Ishikawa (cell line): Measurements from ENCODE around the gene EIF4B.

ENCODE experiments used
- MAX ChIP-seq: IDR thresholded peaks from 2 replicates; pipeline ENCODE4 v1.6.1; 2012
- YY1 ChIP-seq: IDR thresholded peaks from 2 replicates; pipeline ENCODE4 v1.6.1; 2012; ENCODE audit warnings: low read depth

GRCh38 chr12:53049571-53050318 is 43.5 kb downstream of the EIF4B start, which contains the start of gene TNS2:
- TF ChIP-seq MAX (peak; percentile 60), YY1 (no peak)
